Psoas muscle (tissue), 8 donors: ENCODE results near the gene FOXP1. TPM values are rescaled to one million over a fixed set of nuclear protein-coding genes. Genes with fewer than 3 reads are reported as not detected.
A peak's percentile ranks its signal among the peaks of the same experiment; 100 is the strongest.

Experiments used
- ATAC-seq, 4 donors: fragments of 200-7000 bp; cut with Tn5 transposase; one replicate each; pipeline ENCODE4 v1.9.1; 2020; ENCODE audit warnings: moderate library complexity in 3 of 4, mild to moderate bottlenecking in 2 of 4
- DNase-seq, 2 donors: peaks; one replicate each; pipeline ENCODE4 v3.0.0-alpha.2; 2020
- H3K27ac ChIP-seq: fragments of 200-600 bp; one replicate; pipeline ENCODE4 v1.8.0; 2022
- H3K27me3 ChIP-seq, 3 donors: fragments of 200-600 bp in 1 of 3; one replicate each; pipeline versions ENCODE4 v1.6.1 to v1.8.0; 2013 to 2022; ENCODE audit warnings: low read length in 2 of 3, mild to moderate bottlenecking in 2 of 3, moderate library complexity in 1 of 3; ENCODE audit not compliant: insufficient read depth in 3 of 3
- H3K36me3 ChIP-seq, 2 donors: fragments of 200-600 bp in 1 of 2; one replicate each; pipeline versions ENCODE4 v1.6.1 to v1.8.0; 2013 to 2022; ENCODE audit warnings: low read depth in 1 of 2, mild to moderate bottlenecking in 1 of 2, moderate library complexity in 1 of 2; ENCODE audit not compliant: insufficient read depth in 1 of 2
- H3K4me1 ChIP-seq: fragments of 200-600 bp; one replicate; pipeline ENCODE4 v1.8.0; 2022
- H3K4me3 ChIP-seq: fragments of 200-600 bp; one replicate; pipeline ENCODE4 v1.8.0; 2022; ENCODE audit warnings: mild to moderate bottlenecking
- H3K9me3 ChIP-seq: fragments of 200-600 bp; one replicate; pipeline ENCODE4 v1.8.0; 2022
- WGBS, 3 donors: extraction: QIAGEN DNeasy Blood & Tissue Kit; methylation state at CpG; one replicate each; pipeline versions ENCODE4 v1.1.6 to v1.1.7; 2013; 5-methylcytosine and 5-hydroxymethylcytosine counted together
- intact Hi-C, 2 donors: fragments of 100-400 bp; cut with DNase I; formaldehyde crosslinking; loops; one replicate each; pipeline versions ENCODE4 v1.11.0 to v1.14.2; 2022
- polyA plus RNA-seq, 3 donors: library from polyadenylated mRNA; stranded (reverse); fragments of 200-250 nt; gene quantifications; one replicate each; pipeline ENCODE4 v1.2.3, GENCODE V29; 2013
- total RNA-seq, 4 donors: library from RNA; stranded (reverse); fragmentation: NEBNext Ultra II Directional in 2 of 4; extraction: Animal tissue kit (Norgen Biotek cat#: 25700) in 2 of 4; gene quantifications; one replicate each; pipeline versions ENCODE4 v1.2.1 to v1.2.4, GENCODE V29; 2021 to 2023
- TF ChIP-seq, protein P1 (sequence below): fragments of 200-600 bp; IDR thresholded peaks from one replicate; pipeline ENCODE4 v1.8.0; 2022; ENCODE audit warnings: antibody characterized with exemption
- donor health status: healthy with polysubstance abuse.
- donor health status: DM: no; HTN: no; CAD: no; lungs with moderate emphysema.
- donor health status: Bipolar disorder and iron deficiency.
- donor health status: healthy.
- donor health status: DM: yes; HTN: yes; CAD: no.
- donor health status: DM: no; HTN: no; CAD: no.
- donor health status: DM: no; HTN: no; CAD: no.
- donor health status: DM: yes; HTN: yes; CAD: no.

Gene FOXP1
- total and polyA plus RNA-seq, 7 donors, result 2.6 to 26.4 (median 15.4) TPM

DNA sequence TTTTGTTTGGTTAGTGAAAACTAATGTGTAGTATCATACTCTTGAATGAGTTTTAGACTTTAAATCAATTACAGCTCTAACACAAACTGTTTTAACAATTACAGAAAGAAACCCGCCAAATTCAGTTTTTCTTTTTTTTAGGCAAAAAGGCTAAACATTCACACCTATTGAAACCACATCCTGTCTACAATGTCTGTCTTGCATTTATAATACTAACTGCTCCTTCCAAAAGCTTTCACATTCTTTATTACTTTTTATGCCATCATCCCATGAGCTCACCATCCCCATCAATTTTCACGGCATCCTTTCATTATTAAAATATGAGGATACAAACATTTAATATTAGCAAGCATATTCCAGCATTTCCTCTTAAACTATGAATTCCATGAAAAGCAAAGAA, 593.3 kb downstream of the FOXP1 start:
- intact Hi-C loops, result no loop called here
- WGBS, 3 donors, result 88 to 94% (median 94%) methylated on average over 2 of the region's 2 CpGs
- H3K27ac ChIP-seq, result peak overlapping the region; percentile 25
- TF ChIP-seq, protein P1, sequence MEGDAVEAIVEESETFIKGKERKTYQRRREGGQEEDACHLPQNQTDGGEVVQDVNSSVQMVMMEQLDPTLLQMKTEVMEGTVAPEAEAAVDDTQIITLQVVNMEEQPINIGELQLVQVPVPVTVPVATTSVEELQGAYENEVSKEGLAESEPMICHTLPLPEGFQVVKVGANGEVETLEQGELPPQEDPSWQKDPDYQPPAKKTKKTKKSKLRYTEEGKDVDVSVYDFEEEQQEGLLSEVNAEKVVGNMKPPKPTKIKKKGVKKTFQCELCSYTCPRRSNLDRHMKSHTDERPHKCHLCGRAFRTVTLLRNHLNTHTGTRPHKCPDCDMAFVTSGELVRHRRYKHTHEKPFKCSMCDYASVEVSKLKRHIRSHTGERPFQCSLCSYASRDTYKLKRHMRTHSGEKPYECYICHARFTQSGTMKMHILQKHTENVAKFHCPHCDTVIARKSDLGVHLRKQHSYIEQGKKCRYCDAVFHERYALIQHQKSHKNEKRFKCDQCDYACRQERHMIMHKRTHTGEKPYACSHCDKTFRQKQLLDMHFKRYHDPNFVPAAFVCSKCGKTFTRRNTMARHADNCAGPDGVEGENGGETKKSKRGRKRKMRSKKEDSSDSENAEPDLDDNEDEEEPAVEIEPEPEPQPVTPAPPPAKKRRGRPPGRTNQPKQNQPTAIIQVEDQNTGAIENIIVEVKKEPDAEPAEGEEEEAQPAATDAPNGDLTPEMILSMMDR, result no peak
- no peak for DNase-seq
- no peaks in the 10 kb centered on the region for H3K27me3 ChIP-seq
- peaks cover 44% of the 10 kb centered on the region for H3K4me1 ChIP-seq
- H3K36me3 ChIP-seq, result peaks cover 2 to 30% of the 10 kb centered on the region in 2 donors
- no peak for ATAC-seq
- no peaks in the 10 kb centered on the region for H3K9me3 ChIP-seq
- H3K4me3 ChIP-seq, result no peak overlapping the region

DNA sequence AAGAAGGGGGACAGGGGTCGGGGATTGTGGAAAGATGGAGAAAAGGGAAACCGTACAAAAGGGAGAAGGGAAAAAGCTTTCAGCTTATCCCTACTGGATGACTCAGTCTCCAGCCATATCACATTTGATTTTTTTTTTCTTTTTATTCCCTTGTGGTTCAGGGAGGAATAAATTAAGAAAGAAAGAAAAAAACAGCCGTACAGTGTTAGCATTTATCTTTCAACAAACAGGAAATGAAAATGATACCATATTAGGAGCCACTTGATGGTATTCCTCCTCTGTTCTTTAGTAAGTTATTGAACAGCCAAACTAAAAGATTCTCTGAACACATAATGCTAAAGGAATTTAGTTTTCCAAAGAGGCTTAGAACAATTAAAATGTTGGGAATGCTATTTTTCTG, 594.4 kb downstream of the FOXP1 start:
- DNase-seq, result no peak
- peaks cover 2 to 30% of the 10 kb centered on the region in 2 donors for H3K36me3 ChIP-seq
- WGBS, 3 donors, result 64 to 71% (median 71%) methylated on average over 3 of the region's 3 CpGs

DNA sequence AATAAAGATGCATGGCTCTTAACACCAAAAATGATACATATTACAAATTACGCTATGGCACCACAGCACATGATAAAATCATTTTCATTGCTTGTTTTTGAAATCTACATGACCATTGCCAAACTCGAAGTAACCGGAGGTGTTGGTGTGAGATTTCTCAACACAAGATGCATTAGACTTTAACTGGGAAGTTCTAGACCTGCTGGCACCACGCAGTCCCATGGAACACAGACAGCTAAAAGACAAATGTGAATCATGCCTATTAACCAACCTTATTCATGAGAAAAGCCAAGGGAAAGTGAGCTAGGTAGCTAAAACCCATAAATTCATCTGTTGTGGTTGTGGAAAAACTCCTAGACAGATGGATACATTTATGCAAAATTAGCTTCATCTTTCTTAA, 595.4 kb downstream of the FOXP1 start:
- TF ChIP-seq, protein P1, result no peak
- no peak for ATAC-seq
- Histone ChIP-seq H3K4me1 (peaks cover 47% of the 10 kb centered on the region), H3K9me3 (no peaks in the 10 kb centered on the region), H3K27ac (no peak overlapping the region), H3K27me3 (no peaks in the 10 kb centered on the region), H3K36me3 (peaks cover 2 to 30% of the 10 kb centered on the region in 2 donors), H3K4me3 (no peak overlapping the region)
- intact Hi-C loops, result no loop called here
- no peak for DNase-seq
- 82 to 95% (median 94%) methylated on average over 4 of the region's 4 CpGs for WGBS, 3 donors

More for the DNA sequence above, 594.4 kb downstream of the FOXP1 start:
- no peak overlapping the region for H3K4me3 ChIP-seq
- H3K27ac ChIP-seq, result no peak overlapping the region
- intact Hi-C loops, result no loop called here
- H3K27me3 ChIP-seq, result no peaks in the 10 kb centered on the region
- H3K4me1 ChIP-seq, result peaks cover 44% of the 10 kb centered on the region
- ATAC-seq, result peak in 1 of 4 donors; percentile 41
- H3K9me3 ChIP-seq, result no peaks in the 10 kb centered on the region
- TF ChIP-seq, protein P1, result no peak

DNA sequence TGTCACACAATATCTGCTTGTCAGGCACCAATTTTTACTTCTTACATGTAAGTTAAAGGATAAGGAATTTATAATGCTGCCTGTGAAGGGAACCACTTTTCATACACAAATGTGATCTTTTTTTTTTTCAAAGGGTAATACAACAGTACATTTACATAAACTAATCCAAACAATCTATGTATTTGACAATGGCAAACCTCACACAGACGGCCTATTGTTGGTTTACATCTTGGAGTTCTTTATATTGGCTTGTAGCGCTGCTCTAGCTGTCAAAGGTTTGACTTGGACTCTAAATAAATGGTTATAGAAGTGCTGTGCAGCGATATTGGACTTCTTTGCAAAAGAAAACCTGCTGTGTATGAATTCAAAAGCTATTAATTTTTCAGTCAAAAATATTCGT, 598.0 kb downstream of the FOXP1 start:
- intact Hi-C loops, result no loop called here
- Histone ChIP-seq H3K36me3 (peaks cover 2 to 30% of the 10 kb centered on the region in 2 donors), H3K9me3 (no peaks in the 10 kb centered on the region), H3K4me3 (no peak overlapping the region), H3K4me1 (peaks cover 45% of the 10 kb centered on the region), H3K27me3 (no peaks in the 10 kb centered on the region), H3K27ac (no peak overlapping the region)
- TF ChIP-seq, protein P1, result no peak
- no peak for DNase-seq
- 93 to 96% (median 94%) methylated on average over 4 of the region's 4 CpGs for WGBS, 3 donors
- ATAC-seq, result no peak

DNA sequence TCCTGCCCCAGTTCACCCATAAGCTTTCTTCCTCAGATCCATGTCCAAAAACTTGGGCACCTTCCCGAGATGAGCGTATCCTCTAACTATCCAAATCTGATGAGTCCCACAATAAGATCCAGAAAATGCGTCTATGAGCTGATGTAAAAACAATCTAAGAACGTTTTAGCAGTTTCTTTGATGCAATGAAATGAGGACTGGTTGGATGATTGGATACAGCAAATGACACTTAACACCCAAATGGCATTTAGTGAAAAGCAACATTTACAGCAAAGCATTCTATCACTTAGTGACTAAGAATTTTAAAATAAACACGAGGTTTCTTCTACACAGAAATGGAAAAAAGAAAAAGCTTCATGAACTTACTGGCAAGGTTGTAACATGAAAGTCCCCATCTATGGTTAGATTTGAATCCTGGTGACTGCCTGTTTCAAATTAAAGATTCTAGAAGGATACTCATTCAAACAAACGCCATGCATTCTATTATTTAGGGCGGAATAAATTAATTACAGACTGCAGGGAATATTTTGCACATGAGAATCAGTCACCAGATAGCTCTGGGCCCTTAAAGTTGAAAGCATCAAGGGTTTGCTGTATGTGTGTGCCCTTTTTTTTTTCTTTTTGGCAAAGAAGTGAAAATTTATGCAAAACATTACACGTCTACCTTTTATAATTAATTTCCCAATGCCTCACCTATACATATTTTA, 598.6 kb downstream of the FOXP1 start:
- H3K4me1 ChIP-seq, result peaks cover 41% of the 10 kb centered on the region
- no peaks in the 10 kb centered on the region for H3K27me3 ChIP-seq
- H3K36me3 ChIP-seq, result peaks cover 2 to 30% of the 10 kb centered on the region in 2 donors
- intact Hi-C loops, result no loop called here
- ATAC-seq (no peak), DNase-seq (no peak)
- TF ChIP-seq, protein P1, result no peak
- no peaks in the 10 kb centered on the region for H3K9me3 ChIP-seq
- no peak overlapping the region for H3K4me3 ChIP-seq
- no peak overlapping the region for H3K27ac ChIP-seq
- 76 to 81% (median 81%) methylated on average over 8 of the region's 8 CpGs for WGBS, 3 donors
